Non-pigmented ciliary epithelial cell (primary cell): ENCODE measurements around the gene TBC1D10A.
A peak's percentile ranks its signal among the peaks of the same experiment; 100 is the strongest.

Experiments
- DNase-seq: peaks from one replicate; pipeline ENCODE4 v3.0.0-alpha.2; 2010; ENCODE audit warnings: low read depth

Gene TBC1D10A, protein sequence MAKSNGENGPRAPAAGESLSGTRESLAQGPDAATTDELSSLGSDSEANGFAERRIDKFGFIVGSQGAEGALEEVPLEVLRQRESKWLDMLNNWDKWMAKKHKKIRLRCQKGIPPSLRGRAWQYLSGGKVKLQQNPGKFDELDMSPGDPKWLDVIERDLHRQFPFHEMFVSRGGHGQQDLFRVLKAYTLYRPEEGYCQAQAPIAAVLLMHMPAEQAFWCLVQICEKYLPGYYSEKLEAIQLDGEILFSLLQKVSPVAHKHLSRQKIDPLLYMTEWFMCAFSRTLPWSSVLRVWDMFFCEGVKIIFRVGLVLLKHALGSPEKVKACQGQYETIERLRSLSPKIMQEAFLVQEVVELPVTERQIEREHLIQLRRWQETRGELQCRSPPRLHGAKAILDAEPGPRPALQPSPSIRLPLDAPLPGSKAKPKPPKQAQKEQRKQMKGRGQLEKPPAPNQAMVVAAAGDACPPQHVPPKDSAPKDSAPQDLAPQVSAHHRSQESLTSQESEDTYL

DNA sequence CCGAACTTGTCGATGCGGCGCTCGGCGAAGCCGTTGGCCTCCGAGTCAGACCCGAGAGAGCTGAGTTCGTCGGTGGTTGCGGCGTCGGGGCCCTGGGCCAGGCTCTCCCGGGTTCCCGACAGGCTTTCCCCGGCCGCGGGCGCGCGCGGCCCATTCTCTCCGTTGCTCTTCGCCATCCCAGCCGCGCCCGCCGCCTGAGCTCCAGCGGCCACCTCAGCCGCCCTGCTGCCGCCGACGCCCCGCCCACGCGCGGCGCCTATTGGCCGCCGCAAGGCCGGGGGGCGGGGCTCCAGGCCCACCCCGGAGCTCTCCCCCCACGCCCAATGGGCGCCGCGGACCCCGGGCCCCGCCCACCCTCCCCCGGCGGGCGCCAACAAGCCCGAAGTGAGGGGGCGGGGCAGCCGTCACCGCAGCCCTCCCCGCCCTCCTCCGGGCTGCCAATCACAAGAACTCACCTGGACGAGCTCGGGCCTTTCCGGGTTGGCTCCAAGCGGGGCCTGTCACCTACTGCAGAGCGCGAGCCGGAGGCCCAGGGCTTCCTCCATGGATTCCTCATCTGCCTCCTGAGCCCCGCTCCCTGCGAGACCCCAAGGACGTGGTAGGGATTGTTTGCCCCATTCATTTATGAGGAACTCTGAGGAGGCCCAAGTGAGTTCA is at the start of gene TBC1D10A:
Gene TBC1D10A, minus strand, starts transcription at position 236 of the 657 bp plus-strand sequence. Its CDS starts 60 bp downstream, at position 176.
- DNase-seq = no peak

DNA sequence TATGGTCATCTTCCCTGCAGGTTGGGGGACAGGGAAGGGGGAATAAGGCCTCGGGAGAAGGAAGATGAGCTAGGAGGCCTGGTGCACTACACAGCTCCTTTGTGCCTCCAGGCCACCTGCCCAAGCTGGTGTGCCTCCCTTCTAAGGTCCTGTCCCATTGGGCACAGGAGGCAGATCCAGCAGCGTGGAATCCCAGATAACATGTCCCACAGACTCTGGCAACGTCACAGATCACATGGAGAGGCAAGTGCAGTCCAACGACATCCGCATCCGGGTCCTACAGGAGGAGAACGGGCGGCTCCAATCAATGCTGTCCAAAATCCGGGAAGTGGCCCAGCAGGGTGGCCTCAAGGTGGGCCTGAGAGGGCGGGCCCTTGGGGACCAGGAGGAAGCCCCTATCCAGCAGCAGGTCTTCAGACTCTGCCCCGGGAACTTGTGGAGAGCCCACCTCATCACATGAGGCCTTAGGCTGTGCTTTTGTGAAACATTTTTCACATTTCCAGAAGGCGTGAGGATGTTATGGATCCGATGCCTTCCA is 48.6 kb upstream of the TBC1D10A start:
- no peak for DNase-seq

DNA sequence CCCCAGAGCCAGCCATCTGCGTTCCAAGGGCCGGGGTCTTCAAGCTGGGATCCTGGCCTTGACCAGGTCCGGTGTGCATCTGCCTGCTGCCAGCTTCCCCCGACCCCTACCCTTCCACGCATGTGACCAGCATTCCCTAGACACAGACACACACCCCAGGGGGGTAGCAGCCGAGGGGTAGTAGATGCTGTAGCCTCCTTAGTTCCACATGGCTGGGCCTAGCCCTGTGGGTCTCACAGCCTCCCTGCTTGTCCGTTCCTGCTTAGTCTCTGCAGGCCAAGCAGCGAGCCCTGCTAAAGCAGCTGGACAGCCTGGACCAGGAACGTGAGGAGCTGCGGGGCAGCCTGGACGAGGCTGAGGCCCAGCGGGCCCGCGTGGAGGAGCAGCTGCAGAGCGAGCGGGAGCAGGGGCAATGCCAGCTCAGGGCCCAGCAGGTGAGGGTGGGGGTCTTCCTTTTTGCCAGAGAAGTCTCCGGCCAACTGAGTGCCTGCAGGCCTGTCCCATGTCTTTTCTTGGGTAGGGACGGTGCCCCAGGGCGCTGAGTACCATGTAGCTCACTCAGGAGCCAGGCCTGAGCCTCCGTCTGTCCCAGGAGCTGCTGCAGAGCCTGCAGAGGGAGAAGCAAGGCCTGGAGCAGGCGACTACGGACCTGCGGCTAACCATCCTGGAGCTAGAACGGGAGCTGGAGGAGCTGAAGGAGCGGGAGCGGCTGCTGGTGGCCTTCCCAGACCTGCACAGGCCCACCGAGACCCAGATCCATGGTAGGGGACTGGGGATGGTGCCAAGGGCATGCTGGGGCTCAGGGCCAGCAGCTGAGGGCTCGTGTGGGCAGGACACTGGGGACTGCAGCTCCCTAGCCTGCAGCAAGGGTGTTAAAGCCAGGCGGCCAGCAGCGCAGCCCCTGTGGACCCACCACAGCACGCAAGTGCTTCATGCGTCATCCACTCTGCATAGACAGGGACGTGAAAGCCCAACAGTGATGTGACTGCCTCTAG is 46.9 kb upstream of the TBC1D10A start:
- no peak for DNase-seq

DNA sequence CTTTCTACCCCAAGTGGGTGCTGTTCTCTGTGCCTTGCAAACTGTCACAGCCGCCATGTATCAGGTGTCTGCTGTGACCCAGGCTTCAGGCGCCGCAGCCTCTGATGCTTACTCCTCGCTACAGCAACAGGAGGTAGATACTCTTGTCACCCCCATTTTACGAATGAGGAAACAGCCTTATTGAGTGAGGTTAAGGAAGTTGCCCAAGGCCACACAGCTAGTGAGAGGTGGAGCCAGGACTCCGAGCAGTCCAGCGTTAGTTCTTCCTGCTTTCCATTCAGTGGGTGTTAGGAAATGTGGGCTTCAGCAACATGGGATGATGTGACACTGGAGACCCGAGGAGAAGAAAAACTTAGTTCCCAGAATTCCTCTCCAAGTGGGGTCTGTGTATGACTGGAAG is 46.2 kb upstream of the TBC1D10A start:
- DNase-seq = no peak

DNA sequence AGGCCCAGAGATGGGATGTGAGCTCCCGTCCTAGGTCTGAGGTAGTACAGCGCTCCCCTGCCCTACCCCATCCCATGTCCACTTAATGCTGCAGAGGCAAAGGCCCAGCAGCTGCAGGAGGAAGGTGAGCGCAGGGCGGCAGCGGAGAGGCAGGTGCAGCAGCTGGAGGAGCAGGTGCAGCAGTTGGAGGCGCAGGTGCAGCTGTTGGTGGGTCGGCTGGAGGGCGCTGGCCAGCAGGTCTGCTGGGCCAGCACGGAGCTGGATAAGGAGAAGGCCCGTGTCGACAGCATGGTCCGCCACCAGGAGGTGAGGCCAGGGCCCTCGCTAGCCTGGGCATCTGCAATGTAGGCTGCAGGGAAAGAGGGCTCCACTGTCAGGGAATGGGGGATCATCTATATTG is 45.2 kb upstream of the TBC1D10A start:
- DNase-seq = no peak

DNA sequence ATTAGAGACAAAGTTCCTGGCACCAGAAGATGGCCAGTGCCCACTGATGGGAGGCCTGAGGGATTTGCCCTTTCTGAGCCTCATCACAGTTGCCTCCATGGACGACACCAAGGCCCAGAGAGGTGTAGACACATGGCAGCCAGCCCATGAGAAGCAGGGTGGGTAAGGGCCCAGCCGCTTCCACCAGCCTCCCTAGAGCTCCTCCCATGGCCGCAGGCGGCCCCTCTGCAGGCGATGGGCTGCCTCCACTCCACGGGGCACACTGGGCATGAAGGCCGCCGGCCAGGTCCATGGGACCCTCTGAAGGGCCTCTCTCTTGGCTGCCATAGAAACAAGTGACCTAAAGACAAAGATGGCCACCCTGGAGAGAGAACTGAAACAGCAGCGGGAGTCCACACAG is 44.6 kb upstream of the TBC1D10A start:
- no peak for DNase-seq

DNA sequence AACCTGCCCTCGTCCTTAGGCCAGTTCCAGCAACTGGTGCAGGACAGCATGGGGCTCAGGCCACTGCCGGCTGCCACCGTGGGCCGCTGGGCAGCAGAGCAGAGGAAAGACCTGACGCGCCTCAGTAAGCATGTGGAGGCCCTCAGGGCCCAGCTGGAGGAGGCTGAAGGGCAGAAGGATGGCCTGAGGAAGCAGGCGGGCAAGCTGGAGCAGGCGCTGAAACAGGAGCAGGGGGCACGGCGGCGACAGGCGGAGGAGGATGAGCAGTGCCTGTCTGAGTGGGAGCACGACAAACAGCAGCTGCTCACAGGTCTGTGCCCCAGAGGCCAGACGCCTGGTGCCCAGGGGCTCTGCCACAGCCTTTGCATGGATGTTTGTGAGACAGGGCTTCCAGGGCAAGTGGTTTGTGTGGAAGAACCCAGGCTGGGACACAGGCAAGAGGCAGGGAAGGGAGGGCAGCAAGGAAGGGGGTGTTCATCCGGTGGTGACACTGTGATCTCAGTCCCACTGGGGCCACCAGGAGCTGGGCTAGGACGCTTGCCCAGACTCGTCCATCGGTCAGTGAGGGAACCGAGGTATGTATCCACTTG is 44.0 kb upstream of the TBC1D10A start:
- no peak for DNase-seq

DNA sequence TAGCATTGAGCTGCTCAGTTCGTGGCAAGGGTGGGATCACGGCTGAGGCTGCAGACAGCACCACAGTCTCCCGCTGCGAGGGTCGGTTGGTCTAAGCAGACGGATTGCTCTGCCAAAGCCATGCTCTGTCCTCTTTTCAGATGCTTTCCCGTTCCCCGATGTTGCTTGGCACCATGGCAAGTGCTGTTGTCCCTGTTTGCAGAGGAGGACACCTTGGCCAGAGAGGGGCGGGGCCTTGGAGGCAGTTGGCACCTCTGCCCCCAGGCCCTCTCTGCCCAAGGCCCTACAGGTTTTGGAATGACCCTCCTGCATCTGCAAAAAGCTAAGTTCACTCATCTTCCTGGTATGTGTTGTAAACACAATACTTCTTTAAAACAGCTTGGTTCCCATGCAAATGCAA is 41.7 kb upstream of the TBC1D10A start:
- no peak for DNase-seq

DNA sequence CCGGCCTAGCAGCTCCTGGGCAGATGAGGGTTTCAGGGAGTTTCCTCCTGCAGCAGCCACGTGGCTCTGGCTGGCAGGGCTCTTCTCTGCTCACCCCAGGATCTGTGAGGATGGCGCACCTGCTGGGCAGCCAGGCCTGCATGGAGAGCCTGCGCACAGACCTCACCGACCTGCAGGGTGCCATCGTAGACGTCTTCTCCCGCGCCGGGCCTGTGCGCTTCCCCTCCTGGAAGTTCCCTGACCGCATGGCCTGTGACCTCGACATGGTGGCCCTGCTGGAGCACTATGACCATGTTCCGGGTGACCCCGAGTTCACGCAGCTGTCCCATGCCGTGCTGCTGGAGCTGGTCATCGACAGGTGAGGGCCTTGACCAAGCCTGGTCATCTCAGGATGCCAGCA is 39.1 kb upstream of the TBC1D10A start:
- no peak for DNase-seq

DNA sequence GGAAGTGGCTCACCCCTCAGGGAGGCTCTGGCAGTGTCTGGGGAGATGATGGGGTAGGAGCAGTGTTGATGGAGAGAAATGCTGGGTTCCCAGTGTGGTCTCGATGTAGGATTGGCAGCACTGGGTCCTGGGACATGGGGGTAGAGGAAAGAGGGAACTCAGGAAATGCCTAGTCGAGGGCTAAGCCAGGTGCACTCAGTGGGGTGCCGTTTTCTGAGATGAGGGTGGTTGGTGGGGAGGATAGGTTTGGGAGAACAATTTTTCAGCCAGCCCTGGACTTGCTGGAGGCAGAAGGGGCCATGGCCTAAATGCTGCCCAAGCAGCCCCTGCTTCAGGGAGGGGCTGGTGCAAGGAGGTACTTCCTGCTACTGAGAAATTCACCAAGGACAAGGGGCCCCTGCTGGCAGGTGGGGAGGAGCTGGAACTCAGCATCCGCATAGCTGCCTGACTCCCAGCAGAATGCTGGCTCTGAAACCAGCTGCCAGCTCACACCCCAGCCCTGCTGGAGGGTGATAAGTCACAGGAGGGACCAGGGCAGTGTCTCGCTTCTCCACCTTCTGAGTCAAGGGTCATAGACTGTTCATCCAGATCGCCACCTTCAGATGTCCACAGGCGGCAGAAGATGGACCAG is 36.0 kb upstream of the TBC1D10A start:
- DNase-seq = no peak

DNA sequence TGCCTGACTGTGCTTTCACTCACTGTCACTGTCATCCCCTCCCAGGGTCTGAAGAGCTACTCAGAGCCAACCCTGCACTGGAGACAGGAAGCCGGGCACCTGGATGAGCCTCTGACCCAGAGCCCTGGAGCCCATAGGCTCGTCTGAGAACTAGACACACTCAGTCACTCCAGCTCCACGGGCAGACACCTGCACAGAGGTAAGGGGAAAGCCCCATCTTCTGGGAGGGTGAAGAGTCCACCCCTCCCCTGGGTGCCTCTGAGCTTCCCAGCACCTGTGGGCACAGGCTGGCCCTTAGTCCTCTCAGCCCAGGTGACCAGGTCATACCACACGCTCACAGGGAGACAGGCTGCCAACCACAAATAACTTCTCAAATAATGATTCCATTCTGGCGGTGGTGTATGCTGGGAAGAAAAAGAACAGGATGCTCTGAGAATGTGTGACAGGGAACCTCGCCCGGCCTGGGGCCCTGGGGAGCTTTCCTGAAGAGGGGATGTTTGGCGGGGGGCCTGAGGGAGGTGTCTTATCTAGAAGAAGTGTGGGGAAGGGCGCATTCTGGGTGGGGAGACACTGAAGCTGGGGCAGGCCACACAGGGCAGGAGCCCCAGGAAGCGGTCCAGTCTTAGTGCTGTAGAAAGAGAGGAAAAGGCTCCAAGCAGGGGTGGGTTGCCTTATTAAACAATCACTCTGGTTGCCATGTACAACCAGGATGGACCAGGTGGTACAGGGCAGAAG is 35.3 kb upstream of the TBC1D10A start:
- DNase-seq = no peak

DNA sequence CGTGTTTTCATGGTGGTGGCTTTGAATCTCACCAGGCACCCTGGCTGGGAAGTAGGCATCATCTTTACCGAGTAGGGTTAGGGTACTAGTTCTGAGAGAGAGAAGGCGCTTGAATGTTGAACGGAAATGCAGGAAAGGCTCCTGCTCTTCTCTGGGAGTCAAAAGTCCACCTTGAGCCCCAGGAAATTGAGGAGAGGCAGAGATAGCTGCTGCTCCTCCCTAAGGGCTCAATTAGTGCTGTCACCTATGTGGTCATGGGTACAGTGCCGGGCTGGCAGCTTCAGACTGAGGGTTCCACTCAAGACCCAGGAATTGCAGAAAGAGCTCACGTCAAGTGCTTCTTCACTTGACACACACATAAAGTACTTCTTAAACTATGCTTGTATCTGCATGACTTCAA is 31.8 kb upstream of the TBC1D10A start:
- DNase-seq = no peak

DNA sequence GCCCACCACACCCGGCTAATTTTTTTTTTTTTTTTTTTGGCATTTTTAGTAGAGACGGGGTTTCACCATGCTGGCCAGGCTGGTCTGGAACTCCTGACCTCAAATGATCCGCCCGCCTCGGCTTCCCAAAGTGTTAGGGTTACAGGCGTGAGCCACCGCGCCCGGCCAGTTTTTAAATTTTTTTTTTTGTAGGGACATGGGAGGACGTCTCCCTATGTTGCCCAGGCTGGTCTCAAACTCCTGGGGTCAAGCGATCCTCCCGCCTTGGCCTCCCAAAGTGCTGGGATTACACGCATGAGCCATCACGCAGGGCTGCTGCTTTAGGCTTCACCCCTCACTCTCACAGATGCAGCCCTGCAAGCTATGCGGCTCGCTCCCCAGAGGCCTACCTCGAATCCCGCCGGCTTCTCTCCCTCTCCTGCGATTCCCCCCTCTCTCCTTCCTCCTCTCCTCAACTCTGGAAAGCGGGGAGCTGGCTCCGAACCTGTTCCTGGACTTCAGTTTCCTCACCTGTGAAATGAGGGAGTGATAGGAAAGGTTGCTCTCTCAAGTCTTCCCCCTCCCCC is 31.0 kb upstream of the TBC1D10A start:
- DNase-seq = no peak

DNA sequence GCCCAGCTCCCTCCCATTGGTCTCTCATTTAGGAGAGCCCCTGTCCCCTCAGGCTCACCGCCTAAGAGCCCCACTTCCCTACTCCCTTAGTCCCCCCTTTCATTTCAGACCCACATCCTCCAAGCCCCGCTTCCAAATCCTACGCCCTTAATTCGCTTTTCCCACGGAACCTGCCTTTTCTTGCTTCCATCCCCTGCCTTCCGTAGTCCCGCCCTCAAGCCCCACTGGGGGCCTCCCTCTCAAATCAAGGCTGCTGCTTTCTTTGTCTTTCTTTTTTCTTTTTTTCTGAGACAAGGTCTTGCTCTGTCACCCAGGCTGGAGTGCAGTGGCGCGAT is 30.5 kb upstream of the TBC1D10A start:
- no peak for DNase-seq

DNA sequence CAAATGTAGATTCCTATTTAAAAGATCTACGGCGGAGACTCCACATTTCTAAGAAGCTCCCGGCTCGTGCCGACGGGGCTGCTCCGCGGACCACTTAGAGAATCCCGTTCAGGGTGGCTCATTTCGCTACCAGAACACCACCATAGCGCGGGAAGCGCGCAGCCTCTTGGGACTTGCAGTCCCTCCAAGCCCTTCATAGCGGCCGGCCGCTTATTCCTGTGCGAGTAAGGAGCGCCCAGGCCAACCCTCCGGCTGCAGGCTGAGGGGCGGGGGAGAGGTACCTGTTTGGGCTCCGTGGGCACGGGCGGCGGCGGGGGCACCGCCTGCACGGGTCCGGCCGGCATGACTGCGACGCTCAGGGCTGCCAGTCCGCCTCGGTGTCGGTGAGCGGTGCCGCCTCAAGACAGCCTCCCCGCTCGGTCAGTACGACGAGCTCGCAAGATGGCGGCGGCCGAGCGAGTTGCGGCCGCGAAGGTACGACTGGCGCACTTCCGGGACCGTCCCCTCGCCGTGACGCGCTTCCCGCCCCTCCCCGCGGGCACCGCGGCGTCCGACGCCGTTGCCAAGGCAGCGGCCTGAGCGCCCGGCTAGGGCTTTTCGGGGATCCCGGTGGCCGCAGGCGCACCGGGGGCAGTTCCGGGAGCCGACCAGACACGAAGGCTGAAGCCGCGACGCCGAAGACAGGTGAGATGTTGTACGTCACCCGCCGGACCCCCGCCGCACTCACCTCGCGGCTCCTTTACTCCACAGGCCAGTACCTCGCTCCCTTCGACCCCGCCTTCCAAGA is 29.9 kb upstream of the TBC1D10A start, which contains the start of the genes CCDC157 and SF3A1:
Gene CCDC157, plus strand, starts transcription at position 559 of the 787 bp plus-strand sequence. CDS start 8,994 bp downstream, outside the sequence.
Gene SF3A1, minus strand, starts transcription at position 446 of the 787 bp plus-strand sequence. Its CDS starts 102 bp downstream, at position 344.
- DNase-seq = peak; percentile 56

DNA sequence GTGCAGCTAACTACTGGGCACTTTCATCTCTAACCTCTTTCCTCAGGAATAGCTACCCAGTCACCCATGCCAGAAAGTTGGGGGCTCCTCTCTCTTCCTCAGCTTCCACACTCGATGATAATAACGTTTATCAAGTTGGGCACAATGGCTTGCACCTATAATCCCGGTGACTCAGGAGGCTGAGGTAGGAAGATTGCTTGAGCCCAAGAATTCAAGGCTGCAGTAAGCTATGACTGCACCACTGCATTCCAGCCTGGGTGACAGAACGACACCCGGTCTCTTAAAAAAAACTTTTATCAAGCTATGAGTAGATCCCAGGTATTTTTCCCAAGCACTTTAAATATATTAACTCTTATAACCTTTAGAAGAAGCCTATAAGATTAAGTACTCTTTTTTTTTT is 27.9 kb upstream of the TBC1D10A start:
- DNase-seq = no peak

DNA sequence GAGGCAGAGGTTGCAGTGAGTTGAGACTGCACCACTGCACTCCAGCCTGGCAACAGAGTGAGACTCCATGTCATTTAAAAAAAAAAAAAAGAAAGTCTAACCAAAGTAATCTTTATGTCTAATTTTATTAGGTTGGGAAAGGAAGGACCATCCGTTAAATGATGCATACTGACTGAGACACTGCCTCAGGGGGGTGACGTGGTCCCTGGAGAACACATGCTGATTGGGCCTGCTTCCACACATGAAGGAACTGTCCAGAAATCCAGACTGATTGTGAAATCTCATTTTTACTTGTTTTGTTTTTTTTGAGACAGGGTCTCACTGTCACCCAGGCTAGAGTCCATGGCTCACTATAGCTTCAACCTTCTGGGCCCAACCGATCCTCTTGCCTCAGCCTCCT is 24.5 kb upstream of the TBC1D10A start:
- no peak for DNase-seq

DNA sequence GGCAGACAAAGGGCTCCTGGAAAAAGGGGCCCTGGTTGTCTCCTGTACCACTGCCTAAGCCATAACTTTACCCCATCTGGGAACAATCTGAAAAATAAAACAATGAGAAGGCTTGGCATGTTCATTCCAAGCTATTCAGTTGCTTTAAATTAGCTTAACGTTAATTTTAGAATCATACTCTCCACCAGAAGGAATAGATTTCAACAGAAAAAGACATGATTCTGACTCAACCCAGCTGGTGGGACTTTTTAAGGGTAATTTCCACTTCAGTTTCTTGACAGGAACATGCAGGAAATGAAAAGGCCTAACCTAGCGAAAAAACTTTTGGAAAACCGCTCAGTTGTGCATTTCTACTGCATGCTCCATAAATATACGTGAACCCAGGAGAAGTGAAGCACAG is 22.1 kb upstream of the TBC1D10A start:
- no peak for DNase-seq

DNA sequence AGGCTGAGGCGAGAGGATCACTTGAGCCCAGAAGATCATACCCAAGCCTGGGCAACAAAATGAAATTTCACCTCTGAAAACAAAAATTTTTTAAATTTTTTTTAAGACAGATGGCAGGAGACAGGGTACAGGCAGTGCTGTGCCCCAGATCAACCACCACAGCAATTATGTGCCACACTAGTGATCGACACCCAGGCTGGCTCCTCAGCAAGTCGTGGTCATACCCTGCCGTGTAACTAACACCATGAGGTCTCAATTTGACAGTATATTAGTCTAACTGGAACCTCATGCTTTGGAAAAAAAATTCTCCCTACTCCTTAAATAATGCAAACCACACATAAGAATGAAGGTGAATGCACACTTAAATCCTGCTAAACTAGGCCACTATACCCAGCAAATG is 21.7 kb upstream of the TBC1D10A start:
- no peak for DNase-seq
